ENCODE results near the gene PELI3. TPM values are rescaled to one million over a fixed set of nuclear protein-coding genes. Genes with fewer than 3 reads are reported as not detected.

PELI3 gene
- total RNA-seq, 1 donor from 2014 or later, result 21.6 TPM

- intact Hi-C loops (cut with DNase I), result no loop called here
- Histone ChIP-seq H3K27me3 (no peaks in the 10 kb centered on the region), H3K36me3 (peaks cover 0 to 9% of the 10 kb centered on the region in 2 donors), H3K4me3 (no peak overlapping the region), H3K4me1 (peaks cover 26% of the 10 kb centered on the region), H3K27ac (no peak overlapping the region), H3K9me3 (no peaks in the 10 kb centered on the region)
- TF ChIP-seq CTCF (IDR thresholded peaks at IDR 0.05) (no peak), POLR2AphosphoS5 (IDR thresholded peaks at IDR 0.05; ENCODE audit: insufficient read depth in 1 of 2, low read depth in 1 of 2) (no peak), POLR2A (IDR thresholded peaks at IDR 0.05) (no peak)
- DNase-seq (ENCODE audit: extremely low spot score in 2 of 2), result no peak
These were observed 10.8 kb downstream of the PELI3 start for GRCh38 chr11:66477263-66478201.

- TF ChIP-seq POLR2A (IDR thresholded peaks at IDR 0.05) (no peak), CTCF (IDR thresholded peaks at IDR 0.05) (peak; percentile 46 to 52 (median 47))
- no peak for DNase-seq (ENCODE audit: extremely low spot score in 2 of 2)
- Histone ChIP-seq H3K27me3 (no peaks in the 10 kb centered on the region), H3K9me3 (no peaks in the 10 kb centered on the region), H3K27ac (peak overlapping the region; percentile 82), H3K4me3 (peak overlapping the region; percentile 74 to 77), H3K36me3 (no peaks in the 10 kb centered on the region), H3K4me1 (peaks cover 26% of the 10 kb centered on the region)
- intact Hi-C loops (cut with DNase I), result no loop called here
These were observed 12.2 kb downstream of the PELI3 start for GRCh38 chr11:66478729-66479393.

- peak in 1 of 2 donors; percentile 94 for DNase-seq (ENCODE audit: extremely low spot score in 2 of 2)
- intact Hi-C loops (cut with DNase I), result no loop called here
- H3K36me3 ChIP-seq, result no peaks in the 10 kb centered on the region
- no peak for TF ChIP-seq POLR2AphosphoS5 (IDR thresholded peaks at IDR 0.05; ENCODE audit: insufficient read depth in 1 of 2, low read depth in 1 of 2)
- TF ChIP-seq CTCF (IDR thresholded peaks at IDR 0.05), result no peak
- TF ChIP-seq POLR2A (IDR thresholded peaks at IDR 0.05), result no peak
- H3K27me3 ChIP-seq, result no peaks in the 10 kb centered on the region
- peaks cover 26% of the 10 kb centered on the region for H3K4me1 ChIP-seq
- H3K9me3 ChIP-seq, result no peaks in the 10 kb centered on the region
- H3K27ac ChIP-seq, result peak overlapping the region; percentile 82
- peak overlapping the region; percentile 74 to 77 for H3K4me3 ChIP-seq
These were observed 12.8 kb downstream of the PELI3 start for GRCh38 chr11:66479394-66480116.

GRCh38 chr11:66480117-66480938 is 13.6 kb downstream of the PELI3 start, which contains the start of gene DPP3:
Gene DPP3, plus strand, starts transcription at chr11:66480434. Its CDS starts 1,767 bp downstream, at chr11:66482201.
- Histone ChIP-seq H3K27me3 (no peaks in the 10 kb centered on the region), H3K4me1 (peaks cover 26% of the 10 kb centered on the region), H3K36me3 (no peaks in the 10 kb centered on the region), H3K9me3 (no peaks in the 10 kb centered on the region), H3K27ac (peak within 1 kb of the TSS; percentile 82), H3K4me3 (peak within 1 kb of the TSS; percentile 74 to 77)
- peak in 1 of 2 donors; percentile 97 for DNase-seq (ENCODE audit: extremely low spot score in 2 of 2)
- intact Hi-C loops (cut with DNase I), result no loop called here
- peak; percentile 83 to 97 for TF ChIP-seq POLR2AphosphoS5 (IDR thresholded peaks at IDR 0.05; ENCODE audit: insufficient read depth in 1 of 2, low read depth in 1 of 2)
- peak; percentile 38 to 86 for TF ChIP-seq POLR2A (IDR thresholded peaks at IDR 0.05)
- TF ChIP-seq CTCF (IDR thresholded peaks at IDR 0.05), result peak in 1 of 3 experiments; percentile 18

Data from vagina (tissue), 2 donors.